OCI-LY7 (cell line): ENCODE results near the gene ZNF552. TPM values are rescaled to one million over a fixed set of nuclear protein-coding genes. Genes with fewer than 3 reads are reported as not detected.

Experiments
- BruUV-seq: library from RNA; stranded (reverse); fragments of 400-500 nt; replicated peaks from 2 replicates; lab custom pipeline; 2021; lab: Mats Ljungman, UMichigan
- CTCF ChIA-PET: fragments of 300-600 bp; sonication (Branson Sonifier 250); formaldehyde crosslinking; loops from one replicate; lab custom pipeline; 2022; ENCODE audit warnings: antibody characterized with exemption; ENCODE audit not compliant: unreplicated experiment; lab: Charles Lee
- POLR2A ChIA-PET: fragments of 300-600 bp; sonication (Branson Sonifier 250); formaldehyde crosslinking; loops from one replicate; lab custom pipeline; 2022; ENCODE audit warnings: antibody characterized with exemption; lab: Charles Lee
- DNase-seq: peaks from one replicate; pipeline ENCODE4 v3.0.0-alpha.2; 2015; ENCODE audit warnings: low spot score
- H2AFZ ChIP-seq: fragments of 200-600 bp; sonication (generic), shearing (Covaris generic); 2 replicates; pipeline ENCODE4 v1.6.1; 2014; ENCODE audit warnings: mild to moderate bottlenecking, antibody characterized with exemption, low read length, moderate library complexity
- H3K27ac ChIP-seq: fragments of 200-600 bp; sonication (generic); 2 replicates; pipeline ENCODE4 v1.5.1; 2014; ENCODE audit warnings: mixed run types, low read depth, mild to moderate bottlenecking, moderate library complexity, low read length, inconsistent platforms; ENCODE audit not compliant: poor library complexity, severe bottlenecking
- H3K36me3 ChIP-seq: fragments of 200-600 bp; sonication (generic); 2 replicates; pipeline ENCODE4 v1.6.1; 2014; ENCODE audit warnings: mild to moderate bottlenecking, antibody characterized with exemption, low read length, moderate library complexity, mixed read lengths; ENCODE audit not compliant: insufficient read depth
- H3K4me1 ChIP-seq: fragments of 200-600 bp; sonication (generic); 2 replicates; pipeline ENCODE4 v1.5.1; 2014; ENCODE audit warnings: mild to moderate bottlenecking, low read length; ENCODE audit not compliant: insufficient read depth, poor library complexity, severe bottlenecking
- H3K4me2 ChIP-seq: fragments of 200-600 bp; sonication (generic); 2 replicates; pipeline ENCODE4 v1.6.1; 2014; ENCODE audit warnings: mild to moderate bottlenecking, low read length
- H3K4me3 ChIP-seq: fragments of 200-600 bp; sonication (generic); 2 replicates; pipeline ENCODE4 v1.5.1; 2014; ENCODE audit warnings: mild to moderate bottlenecking, low read depth, low read length; ENCODE audit not compliant: poor library complexity, severe bottlenecking
- H3K79me2 ChIP-seq: fragments of 200-600 bp; sonication (generic); 2 replicates; pipeline ENCODE4 v1.6.1; 2016; ENCODE audit warnings: low read depth, mild to moderate bottlenecking, low read length, moderate library complexity, mixed read lengths; ENCODE audit not compliant: insufficient read depth
- H3K9me2 ChIP-seq: fragments of 200-600 bp; sonication (generic); 2 replicates; pipeline ENCODE4 v1.6.1; 2016; ENCODE audit warnings: mild to moderate bottlenecking, low read length, mixed read lengths; ENCODE audit not compliant: insufficient read depth
- H3K9me3 ChIP-seq: fragments of 200-600 bp; sonication (generic); 2 replicates; pipeline ENCODE4 v1.6.1; 2014; ENCODE audit warnings: mild to moderate bottlenecking, mixed run types, low read length, mixed read lengths
- H4K20me1 ChIP-seq: fragments of 200-600 bp; sonication (generic); 2 replicates; pipeline ENCODE4 v1.6.1; 2014; ENCODE audit warnings: mild to moderate bottlenecking, antibody characterized with exemption, low read length, moderate library complexity, mixed read lengths; ENCODE audit not compliant: insufficient read depth
- CTCF ChIP-seq: fragments of 200-600 bp; sonication (generic); conservative IDR thresholded peaks from 2 replicates; pipeline ENCODE4 v1.5.1; 2014; ENCODE audit warnings: mild to moderate bottlenecking, antibody characterized with exemption, low read length, moderate library complexity, mixed read lengths
- EZH2phosphoT487 ChIP-seq: fragments of 200-600 bp; sonication (generic); IDR thresholded peaks from 2 replicates; pipeline ENCODE4 v1.6.1; 2018; ENCODE audit warnings: low read depth, borderline replicate concordance, mild to moderate bottlenecking, mixed run types, antibody characterized with exemption, low read length, moderate library complexity, mixed read lengths
- intact Hi-C: fragments of 100-400 bp; cut with micrococcal nuclease; formaldehyde crosslinking; loops from one replicate; pipeline ENCODE4 v1.10.0; 2022; ENCODE audit not compliant: unreplicated experiment
- total RNA-seq, 2 experiments: library from RNA; depleted of rRNA in 1 of 2; stranded (reverse); fragments of >200 nt in 1 of 2; shearing (Covaris generic) in 1 of 2; gene quantifications; 2 replicates each; pipeline ENCODE4 v1.2.3, GENCODE V29; 2014 to 2022

The ZNF552 gene
- total RNA-seq, 2 experiments from 2014 or later, result 8.6 to 11.4 TPM

GRCh38 chr19:57819475-57820148, 4.9 kb upstream of the ZNF552 start:
- peak overlapping the region; percentile 66 for H2AFZ ChIP-seq
- intact Hi-C loops, result no loop called here
- TF ChIP-seq CTCF (peak; percentile 48; the same call in 1 of the 2 replicates), EZH2phosphoT487 (no peak)
- H3K79me2 ChIP-seq, result peaks cover 50% of the 10 kb centered on the region
- no peaks in the 10 kb centered on the region for H3K9me2 ChIP-seq
- peak overlapping the region; percentile 92 for H3K4me2 ChIP-seq
- BruUV-seq, result no TSS peak
- POLR2A ChIA-PET, result interaction anchor here (1.0 to 1.1 kb wide), 3 partner anchors 17 to 88 kb away, joined by 3 to 8 read pairs (median 5); no protein-coding TSS in a partner anchor
- peaks cover 34% of the 10 kb centered on the region for H3K4me1 ChIP-seq
- H3K27ac ChIP-seq, result peak overlapping the region; percentile 63
- H3K36me3 ChIP-seq, result peaks cover 39% of the 10 kb centered on the region
- H4K20me1 ChIP-seq, result peaks cover 4% of the 10 kb centered on the region; the same call in 1 of the 2 replicates
- no peaks in the 10 kb centered on the region for H3K9me3 ChIP-seq
- DNase-seq, result peak; percentile 93
- CTCF ChIA-PET, result no interaction called here
- peak overlapping the region; percentile 90 for H3K4me3 ChIP-seq

DNA sequence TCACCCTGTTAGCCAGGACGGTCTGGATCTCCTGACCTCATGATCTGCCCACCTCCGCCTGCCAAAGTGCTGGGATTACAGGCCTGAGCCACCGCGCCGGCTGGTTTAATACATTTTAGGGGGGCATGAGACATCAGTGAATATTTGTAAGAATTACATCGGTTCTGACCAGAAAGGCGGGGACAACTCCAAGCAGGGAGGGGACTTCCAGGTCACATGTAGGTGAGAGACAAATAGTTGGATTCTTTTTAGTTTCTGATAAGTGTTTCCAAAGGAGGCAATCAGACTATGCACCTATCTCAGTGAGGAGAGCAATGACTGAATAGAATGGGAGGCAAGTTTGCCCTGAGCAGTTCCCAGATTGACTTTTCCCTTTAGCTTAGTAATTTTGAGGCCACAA, 3.7 kb upstream of the ZNF552 start:
- intact Hi-C loops, result no loop called here
- H3K9me3 ChIP-seq, result no peaks in the 10 kb centered on the region
- H4K20me1 ChIP-seq, result peaks cover 4% of the 10 kb centered on the region; the same call in 1 of the 2 replicates
- POLR2A ChIA-PET, result interaction anchor here (1.0 kb wide), 2 partner anchors 16 to 89 kb away, joined by 3 to 8 read pairs; no protein-coding TSS in a partner anchor
- H3K4me1 ChIP-seq, result peaks cover 32% of the 10 kb centered on the region
- H3K79me2 ChIP-seq, result peaks cover 47% of the 10 kb centered on the region
- CTCF ChIA-PET, result no interaction called here
- peak overlapping the region; percentile 92 for H3K4me2 ChIP-seq
- peak overlapping the region; percentile 90 for H3K4me3 ChIP-seq
- DNase-seq, result no peak
- no TSS peak for BruUV-seq
- H3K36me3 ChIP-seq, result peaks cover 29% of the 10 kb centered on the region
- H3K9me2 ChIP-seq, result no peaks in the 10 kb centered on the region
- peak overlapping the region; percentile 63 for H3K27ac ChIP-seq
- H2AFZ ChIP-seq, result peak overlapping the region; percentile 66; the same call in 1 of the 2 replicates
- TF ChIP-seq CTCF, result no peak
- TF ChIP-seq EZH2phosphoT487, result no peak

DNA sequence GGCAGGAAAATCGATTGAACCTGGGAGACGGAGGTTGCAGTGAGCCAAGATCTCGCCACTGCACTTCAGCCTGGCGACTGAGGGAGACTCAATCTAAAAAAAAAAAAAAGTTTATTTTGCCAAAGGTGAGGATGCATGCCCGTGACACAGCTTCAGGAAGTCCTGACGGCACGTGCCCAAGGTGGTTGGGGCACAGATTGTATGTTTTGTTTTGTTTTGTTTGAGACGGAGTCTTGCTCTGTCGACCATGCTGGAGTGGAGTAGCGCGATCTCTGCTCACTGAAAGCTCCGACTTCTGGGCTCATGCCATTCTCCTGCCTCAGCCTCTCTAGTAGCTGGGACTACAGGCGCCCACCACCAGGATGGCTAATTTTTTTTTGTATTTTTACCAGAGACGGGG, 3.3 kb upstream of the ZNF552 start:
- Histone ChIP-seq H3K36me3 (peaks cover 26% of the 10 kb centered on the region), H3K4me2 (0 out of 2 replicates have a peak overlapping the region, but pooled peaks have one; percentile 92), H3K9me2 (no peaks in the 10 kb centered on the region), H3K79me2 (peaks cover 43% of the 10 kb centered on the region), H2AFZ (peak overlapping the region; percentile 66; the same call in 1 of the 2 replicates), H3K9me3 (no peaks in the 10 kb centered on the region), H3K27ac (no peak overlapping the region), H3K4me1 (peaks cover 31% of the 10 kb centered on the region), H4K20me1 (peaks cover 4% of the 10 kb centered on the region; the same call in 1 of the 2 replicates), H3K4me3 (no peak overlapping the region)
- intact Hi-C loops, result no loop called here
- no TSS peak for BruUV-seq
- TF ChIP-seq EZH2phosphoT487, result no peak
- POLR2A ChIA-PET, result no interaction called here
- no peak for DNase-seq
- CTCF ChIA-PET, result no interaction called here
